ENCODE measurements around the gene LINGO4. TPM values are rescaled to one million over a fixed set of nuclear protein-coding genes. Genes with fewer than 3 reads are reported as not detected.

Gene LINGO4
- total and polyA plus RNA-seq, 2 donors (not counting 1 experiment from before 2014, with no cell fraction given): not detected

GRCh38 chr1:151827853-151828252 lies 22.6 kb upstream of the LINGO4 start:
- peaks cover 0 to 27% (median 3%) of the 10 kb centered on the region in 4 experiments for H3K27me3 ChIP-seq (replicated peaks in 1 of 4; ENCODE audit: control extremely low read depth in 1 of 4, control insufficient read depth in 3 of 4, insufficient read depth in 4 of 4, low read length in 3 of 4)
- WGBS (ENCODE audit: insufficient coverage): 27% methylated on average over 5 of the region's 9 CpGs
- H3K36me3 ChIP-seq (replicated peaks in 1 of 2; ENCODE audit: control extremely low read depth in 1 of 2, control insufficient read depth in 1 of 2, extremely low read depth in 1 of 2, insufficient read depth in 2 of 2, low read length in 1 of 2): no peaks in the 10 kb centered on the region
- H3K4me3 ChIP-seq (ENCODE audit: control extremely low read depth in 1 of 5, extremely low read depth in 1 of 5, insufficient read depth in 1 of 5, low read depth in 2 of 5, low read length in 4 of 5): no peak overlapping the region
- TF ChIP-seq, protein P1, sequence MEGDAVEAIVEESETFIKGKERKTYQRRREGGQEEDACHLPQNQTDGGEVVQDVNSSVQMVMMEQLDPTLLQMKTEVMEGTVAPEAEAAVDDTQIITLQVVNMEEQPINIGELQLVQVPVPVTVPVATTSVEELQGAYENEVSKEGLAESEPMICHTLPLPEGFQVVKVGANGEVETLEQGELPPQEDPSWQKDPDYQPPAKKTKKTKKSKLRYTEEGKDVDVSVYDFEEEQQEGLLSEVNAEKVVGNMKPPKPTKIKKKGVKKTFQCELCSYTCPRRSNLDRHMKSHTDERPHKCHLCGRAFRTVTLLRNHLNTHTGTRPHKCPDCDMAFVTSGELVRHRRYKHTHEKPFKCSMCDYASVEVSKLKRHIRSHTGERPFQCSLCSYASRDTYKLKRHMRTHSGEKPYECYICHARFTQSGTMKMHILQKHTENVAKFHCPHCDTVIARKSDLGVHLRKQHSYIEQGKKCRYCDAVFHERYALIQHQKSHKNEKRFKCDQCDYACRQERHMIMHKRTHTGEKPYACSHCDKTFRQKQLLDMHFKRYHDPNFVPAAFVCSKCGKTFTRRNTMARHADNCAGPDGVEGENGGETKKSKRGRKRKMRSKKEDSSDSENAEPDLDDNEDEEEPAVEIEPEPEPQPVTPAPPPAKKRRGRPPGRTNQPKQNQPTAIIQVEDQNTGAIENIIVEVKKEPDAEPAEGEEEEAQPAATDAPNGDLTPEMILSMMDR (IDR thresholded peaks at IDR 0.05): no peak
- TF ChIP-seq EZH2 (IDR thresholded peaks at IDR 0.05; ENCODE audit: borderline replicate concordance, insufficient read depth, low read depth, low read length, poor library complexity, severe bottlenecking): no peak
- DNase-seq (no peak), ATAC-seq (ENCODE audit: low read depth) (no peak)
- Mint-ChIP-seq H3K4me3 (no peak overlapping the region), H3K27ac (no peak overlapping the region), H3K4me1 (peaks cover 12% of the 10 kb centered on the region), H3K9me3 (ENCODE audit: insufficient read depth) (no peaks in the 10 kb centered on the region), H3K27me3 (peaks cover 30% of the 10 kb centered on the region)
- no peaks in the 10 kb centered on the region for H3K79me2 ChIP-seq (ENCODE audit: control insufficient read depth, insufficient read depth, low read length)
- H3K9ac ChIP-seq (ENCODE audit: low read length): no peak overlapping the region
- H2AFZ ChIP-seq (ENCODE audit: insufficient read depth, low read depth, low read length, poor library complexity, severe bottlenecking): no peak overlapping the region
- POLR2A ChIA-PET: no interaction called here
- H3K4me1 ChIP-seq (ENCODE audit: control insufficient read depth in 2 of 2, insufficient read depth in 2 of 2, low read length in 2 of 2): peaks cover 7 to 13% of the 10 kb centered on the region in 2 donors
- intact Hi-C loops (cut with micrococcal nuclease): no loop called here
- no peaks in the 10 kb centered on the region for H3K9me3 ChIP-seq (ENCODE audit: control extremely low read depth in 1 of 3, control insufficient read depth in 2 of 3, insufficient read depth in 1 of 3, low read length in 2 of 3)
- no peaks in the 10 kb centered on the region for H4K20me1 ChIP-seq (ENCODE audit: control insufficient read depth, insufficient read depth, low read length, poor library complexity, severe bottlenecking)
- CTCF ChIA-PET: interaction anchor here (1.3 kb wide), 1 partner anchor 9 kb away, joined by 5 read pairs; no protein-coding TSS in a partner anchor
- no peak overlapping the region for H3K27ac ChIP-seq (ENCODE audit: low read length in 2 of 2)
- H3K4me2 ChIP-seq (replicated peaks; ENCODE audit: low read depth, low read length, poor library complexity, severe bottlenecking): no peak overlapping the region

DNA sequence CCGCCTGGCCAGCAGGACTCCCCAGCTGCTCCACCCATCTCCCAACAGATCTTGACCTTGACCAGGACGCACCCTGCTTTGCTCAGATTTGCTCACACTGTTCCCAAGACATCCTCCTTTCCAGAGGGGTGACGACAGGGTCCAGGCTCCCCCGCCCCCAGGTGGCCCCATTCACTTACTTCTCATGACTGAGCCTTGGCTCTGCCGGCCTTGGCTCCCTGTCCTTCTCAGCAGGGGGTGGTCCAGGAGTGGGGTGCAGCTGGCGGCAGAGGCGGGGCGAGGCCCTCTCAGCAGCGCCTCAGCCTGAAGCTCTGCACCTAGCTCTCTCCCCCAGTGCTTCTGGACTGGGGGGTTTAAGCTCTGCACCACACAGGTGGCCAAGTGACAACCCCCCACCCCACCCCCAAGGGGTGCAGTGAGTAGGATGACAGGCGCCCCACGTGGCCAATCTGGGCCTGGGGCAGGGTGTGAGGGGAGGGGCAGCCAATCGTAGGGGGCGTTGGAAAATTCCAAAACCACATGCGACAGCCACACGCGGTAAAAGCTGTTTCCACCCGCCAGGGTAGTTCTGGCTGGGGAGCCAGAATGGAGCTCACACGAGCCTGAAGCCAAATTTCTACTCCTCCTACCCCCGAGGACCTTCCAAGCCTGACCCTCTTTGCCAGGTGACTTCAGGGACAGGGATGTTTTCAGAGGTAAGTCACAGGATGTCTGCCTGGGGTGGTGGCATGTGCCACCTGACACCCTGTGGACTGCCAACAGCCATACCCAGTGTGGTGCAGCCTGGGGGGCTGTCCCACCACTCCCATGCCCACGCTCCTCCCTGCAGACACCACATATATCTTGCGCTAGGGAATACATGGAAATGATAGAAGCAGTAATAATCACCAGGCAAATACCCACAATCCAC lies 20.8 kb upstream of the LINGO4 start:
- Histone ChIP-seq H3K4me3 (ENCODE audit: control extremely low read depth in 1 of 5, extremely low read depth in 1 of 5, insufficient read depth in 1 of 5, low read depth in 2 of 5, low read length in 4 of 5) (no peak overlapping the region), H3K36me3 (replicated peaks in 1 of 2; ENCODE audit: control extremely low read depth in 1 of 2, control insufficient read depth in 1 of 2, extremely low read depth in 1 of 2, insufficient read depth in 2 of 2, low read length in 1 of 2) (no peaks in the 10 kb centered on the region), H4K20me1 (ENCODE audit: control insufficient read depth, insufficient read depth, low read length, poor library complexity, severe bottlenecking) (no peaks in the 10 kb centered on the region), H3K27me3 (replicated peaks in 1 of 4; ENCODE audit: control extremely low read depth in 1 of 4, control insufficient read depth in 3 of 4, insufficient read depth in 4 of 4, low read length in 3 of 4) (peaks cover 0 to 27% (median 3%) of the 10 kb centered on the region in 4 experiments), H3K79me2 (ENCODE audit: control insufficient read depth, insufficient read depth, low read length) (no peaks in the 10 kb centered on the region), H3K9me3 (ENCODE audit: control extremely low read depth in 1 of 3, control insufficient read depth in 2 of 3, insufficient read depth in 1 of 3, low read length in 2 of 3) (no peaks in the 10 kb centered on the region), H3K4me2 (replicated peaks; ENCODE audit: low read depth, low read length, poor library complexity, severe bottlenecking) (no peak overlapping the region), H2AFZ (ENCODE audit: insufficient read depth, low read depth, low read length, poor library complexity, severe bottlenecking) (no peak overlapping the region), H3K27ac (ENCODE audit: low read length in 2 of 2) (no peak overlapping the region), H3K9ac (ENCODE audit: low read length) (no peak overlapping the region), H3K4me1 (ENCODE audit: control insufficient read depth in 2 of 2, insufficient read depth in 2 of 2, low read length in 2 of 2) (peaks cover 7 to 13% of the 10 kb centered on the region in 2 donors)
- ATAC-seq (ENCODE audit: low read depth) (no peak), DNase-seq (no peak)
- Mint-ChIP-seq H3K9me3 (ENCODE audit: insufficient read depth) (no peaks in the 10 kb centered on the region), H3K4me1 (peaks cover 12% of the 10 kb centered on the region), H3K4me3 (no peak overlapping the region), H3K27ac (no peak overlapping the region), H3K27me3 (peaks cover 30% of the 10 kb centered on the region)
- intact Hi-C loops (cut with micrococcal nuclease): no loop called here
- no peak for TF ChIP-seq EZH2 (IDR thresholded peaks at IDR 0.05; ENCODE audit: borderline replicate concordance, insufficient read depth, low read depth, low read length, poor library complexity, severe bottlenecking)
- ChIA-PET CTCF (no interaction called here), POLR2A (no interaction called here)
- 69% methylated on average over 15 of the region's 21 CpGs for WGBS (ENCODE audit: insufficient coverage)

All from B cell (primary cell).